ENCODE results near the gene MVP. TPM values are rescaled to one million over a fixed set of nuclear protein-coding genes. Genes with fewer than 3 reads are reported as not detected.
A peak's percentile ranks its signal among the peaks of the same experiment; 100 is the strongest.

The MVP gene
- total RNA-seq, 2 experiments from 2014 or later: 6.3 to 6.8 TPM

GRCh38 chr16:29821643-29822115, 1.4 kb downstream of the MVP start:
- H3K9me3 ChIP-seq (ENCODE audit: low read length): no peaks in the 10 kb centered on the region
- peak overlapping the region; percentile 75 for H3K4me2 ChIP-seq (ENCODE audit: low read length)
- TF ChIP-seq CTCF (conservative IDR thresholded peaks at IDR 0.05; ENCODE audit: low read length) (no peak), EZH2phosphoT487 (IDR thresholded peaks at IDR 0.05; ENCODE audit: borderline replicate concordance, low read depth, low read length) (no peak)
- ChIA-PET POLR2A (interaction anchor here (0.6 to 1.3 kb wide), 3 partner anchors 60 to 152 kb away, joined by 3 read pairs; partner anchors contain the start of genes TAOK2 and TMEM219), CTCF (ENCODE audit: unreplicated experiment) (no interaction called here)
- 0 out of 2 replicates have a peak, but pooled peaks cover 4% of the 10 kb centered on the region for H4K20me1 ChIP-seq (ENCODE audit: insufficient read depth, low read length)
- H3K36me3 ChIP-seq (ENCODE audit: insufficient read depth, low read length): peaks cover 38% of the 10 kb centered on the region
- DNase-seq (ENCODE audit: low spot score): no peak
- H3K4me3 ChIP-seq (ENCODE audit: low read depth, low read length, poor library complexity, severe bottlenecking): peak overlapping the region; percentile 67
- peaks cover 21% of the 10 kb centered on the region; the same call in 1 of the 2 replicates for H3K79me2 ChIP-seq (ENCODE audit: insufficient read depth, low read depth, low read length)
- intact Hi-C loops (cut with micrococcal nuclease; ENCODE audit: unreplicated experiment): no loop called here
- no TSS peak for BruUV-seq (replicated peaks)
- no peaks in the 10 kb centered on the region for H3K9me2 ChIP-seq (ENCODE audit: insufficient read depth, low read length)
- no peak overlapping the region for H2AFZ ChIP-seq (ENCODE audit: low read length)
- no peak overlapping the region for H3K27ac ChIP-seq (ENCODE audit: low read depth, low read length, poor library complexity, severe bottlenecking)
- H3K4me1 ChIP-seq (ENCODE audit: insufficient read depth, low read length, poor library complexity, severe bottlenecking): peaks cover 47% of the 10 kb centered on the region

- H3K79me2 ChIP-seq (ENCODE audit: insufficient read depth, low read depth, low read length): no peaks in the 10 kb centered on the region; the same call in 1 of the 2 replicates
- 0 out of 2 replicates have a peak, but pooled peaks cover 4% of the 10 kb centered on the region for H4K20me1 ChIP-seq (ENCODE audit: insufficient read depth, low read length)
- no peak for DNase-seq (ENCODE audit: low spot score)
- peaks cover 27% of the 10 kb centered on the region for H3K4me1 ChIP-seq (ENCODE audit: insufficient read depth, low read length, poor library complexity, severe bottlenecking)
- H3K9me3 ChIP-seq (ENCODE audit: low read length): no peaks in the 10 kb centered on the region
- H3K27ac ChIP-seq (ENCODE audit: low read depth, low read length, poor library complexity, severe bottlenecking): no peak overlapping the region
- no peak for TF ChIP-seq EZH2phosphoT487 (IDR thresholded peaks at IDR 0.05; ENCODE audit: borderline replicate concordance, low read depth, low read length)
- no TSS peak for BruUV-seq (replicated peaks)
- intact Hi-C loops (cut with micrococcal nuclease; ENCODE audit: unreplicated experiment): no loop called here
- no peak overlapping the region for H2AFZ ChIP-seq (ENCODE audit: low read length)
- peaks cover 17% of the 10 kb centered on the region for H3K36me3 ChIP-seq (ENCODE audit: insufficient read depth, low read length)
- H3K4me3 ChIP-seq (ENCODE audit: low read depth, low read length, poor library complexity, severe bottlenecking): no peak overlapping the region
- no peak overlapping the region for H3K4me2 ChIP-seq (ENCODE audit: low read length)
- CTCF ChIA-PET (ENCODE audit: unreplicated experiment): no interaction called here
- POLR2A ChIA-PET: interaction anchor here (0.7 to 1.1 kb wide), 2 partner anchors 103 to 644 kb away, joined by 3 read pairs; no protein-coding TSS in a partner anchor
- H3K9me2 ChIP-seq (ENCODE audit: insufficient read depth, low read length): no peaks in the 10 kb centered on the region
Observed at GRCh38 chr16:29824589-29825144, 4.4 kb downstream of the MVP start.

DNA sequence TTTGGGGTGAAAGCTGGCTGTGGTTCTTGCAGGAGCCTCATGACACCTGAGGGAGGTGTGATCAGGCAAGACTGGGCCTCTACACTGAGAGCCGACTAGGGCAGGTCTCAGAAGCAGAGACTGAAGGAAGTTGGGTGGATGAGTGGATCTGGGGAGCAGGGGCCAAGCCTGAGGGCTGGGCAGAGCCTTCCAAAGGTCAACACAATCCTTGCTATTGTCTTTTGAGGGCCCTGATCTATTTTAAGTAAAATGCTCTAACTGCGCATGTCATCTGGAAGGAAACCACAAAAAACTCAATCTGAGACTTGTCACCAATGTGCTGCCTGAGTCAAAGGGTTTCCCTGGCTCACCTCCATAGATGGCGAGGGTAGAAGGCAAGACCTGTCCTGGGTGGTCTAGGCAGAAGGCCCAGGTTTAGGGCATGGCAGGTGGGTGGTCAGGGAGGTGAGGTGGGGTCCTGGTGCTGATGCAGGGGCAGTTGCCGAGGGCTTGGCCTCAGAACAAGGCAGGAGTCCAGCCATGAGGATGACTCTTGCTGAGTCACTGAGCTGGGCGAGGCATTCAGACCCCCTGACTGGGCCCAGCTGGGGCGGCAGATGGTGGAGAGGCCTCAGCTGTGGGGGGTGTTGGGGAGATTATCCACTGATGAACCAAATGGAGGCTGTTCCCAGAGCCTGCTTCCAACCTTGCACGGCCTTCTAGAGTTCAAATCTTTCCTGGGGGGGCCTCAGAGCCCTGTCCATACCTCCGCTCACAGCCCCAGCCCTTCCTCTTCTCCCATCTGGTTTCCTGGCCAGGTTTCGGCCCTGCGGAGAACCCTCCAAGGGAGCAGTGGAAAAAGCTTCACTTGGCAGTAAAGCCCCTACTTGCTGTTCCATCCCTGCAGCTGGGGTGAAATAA, 5.1 kb downstream of the MVP start:
- no peak for DNase-seq (ENCODE audit: low spot score)
- Histone ChIP-seq H4K20me1 (ENCODE audit: insufficient read depth, low read length) (0 out of 2 replicates have a peak, but pooled peaks cover 4% of the 10 kb centered on the region), H3K9me3 (ENCODE audit: low read length) (no peaks in the 10 kb centered on the region), H3K36me3 (ENCODE audit: insufficient read depth, low read length) (peaks cover 11% of the 10 kb centered on the region; the same call in 1 of the 2 replicates), H3K4me1 (ENCODE audit: insufficient read depth, low read length, poor library complexity, severe bottlenecking) (peaks cover 20% of the 10 kb centered on the region), H3K27ac (ENCODE audit: low read depth, low read length, poor library complexity, severe bottlenecking) (no peak overlapping the region), H3K4me2 (ENCODE audit: low read length) (no peak overlapping the region), H2AFZ (ENCODE audit: low read length) (no peak overlapping the region), H3K9me2 (ENCODE audit: insufficient read depth, low read length) (no peaks in the 10 kb centered on the region), H3K4me3 (ENCODE audit: low read depth, low read length, poor library complexity, severe bottlenecking) (no peak overlapping the region), H3K79me2 (ENCODE audit: insufficient read depth, low read depth, low read length) (no peaks in the 10 kb centered on the region; the same call in 1 of the 2 replicates)
- intact Hi-C loops (cut with micrococcal nuclease; ENCODE audit: unreplicated experiment): no loop called here
- ChIA-PET POLR2A (interaction anchor here (0.7 to 1.1 kb wide), 2 partner anchors 103 to 643 kb away, joined by 3 read pairs; no protein-coding TSS in a partner anchor), CTCF (ENCODE audit: unreplicated experiment) (no interaction called here)
- BruUV-seq (replicated peaks): no TSS peak
- TF ChIP-seq CTCF (conservative IDR thresholded peaks at IDR 0.05; ENCODE audit: low read length): no peak
- no peak for TF ChIP-seq EZH2phosphoT487 (IDR thresholded peaks at IDR 0.05; ENCODE audit: borderline replicate concordance, low read depth, low read length)

Data from OCI-LY7 (cell line).